Renal cortical epithelial cell (primary cell): Measurements from ENCODE around the gene RPS21. TPM values are rescaled to one million over a fixed set of nuclear protein-coding genes. Genes with fewer than 3 reads are reported as not detected.
"Not testable (repeated sequence)": the region's sequence is repeated elsewhere in the genome, so short reads cannot be mapped to it uniquely, and the experiment has no call there.

ENCODE experiments used
- DNase-seq: peaks from one replicate; pipeline ENCODE4 v3.0.0-alpha.2; 2011; ENCODE audit warnings: low read depth
- total RNA-seq: library from RNA; depleted of rRNA; stranded (reverse); fragments of >200 nt; gene quantifications from 2 replicates; pipeline ENCODE4 v1.2.3, GENCODE V29; 2014

The RPS21 gene
- total RNA-seq, 1 donor from 2014 or later = 170 TPM

GRCh38 chr20:62425281-62426058 lies 38.6 kb downstream of the RPS21 start:
- no peak for DNase-seq

- DNase-seq = not testable (repeated sequence)
These were observed 39.1 kb downstream of the RPS21 start for GRCh38 chr20:62426059-62426348.

- DNase-seq = no peak
These were observed 39.8 kb downstream of the RPS21 start for GRCh38 chr20:62426699-62427131.

- DNase-seq = peak; percentile 32
These were observed 40.5 kb downstream of the RPS21 start, which contains the start of gene RBBP8NL for GRCh38 chr20:62427172-62428001. Gene RBBP8NL, minus strand, starts transcription at chr20:62427539. Its CDS starts 7,892 bp downstream, at chr20:62419647.

GRCh38 chr20:62428002-62428372 lies 41.1 kb downstream of the RPS21 start:
- no peak for DNase-seq

- no peak for DNase-seq
These were observed 41.7 kb downstream of the RPS21 start for GRCh38 chr20:62428396-62429295.

GRCh38 chr20:62429455-62430310 lies 42.8 kb downstream of the RPS21 start:
- DNase-seq = no peak

- DNase-seq = no peak
These were observed 43.5 kb downstream of the RPS21 start for GRCh38 chr20:62430311-62430853.

- no peak for DNase-seq
These were observed 44.1 kb downstream of the RPS21 start for GRCh38 chr20:62430866-62431447.

GRCh38 chr20:62433658-62434497 lies 47.0 kb downstream of the RPS21 start:
- no peak for DNase-seq

- DNase-seq = no peak
These were observed 49.8 kb downstream of the RPS21 start for GRCh38 chr20:62436692-62437091.

GRCh38 chr20:62437496-62437895 lies 50.6 kb downstream of the RPS21 start:
- DNase-seq = no peak

- DNase-seq = no peak
These were observed 51.0 kb downstream of the RPS21 start for GRCh38 chr20:62437927-62438326.

Other genes with a start within 250 kb of the RPS21 start
- gene PSMA7, start 243.7 kb upstream of the RPS21 start, total RNA-seq = 356 and 449 TPM in 2 replicates
- 10.2 and 21.8 TPM in 2 replicates for gene SS18L1, start 243.3 kb upstream of the RPS21 start, total RNA-seq
- 21.7 and 25.2 TPM in 2 replicates for gene MTG2, start 204.1 kb upstream of the RPS21 start, total RNA-seq
- gene HRH3, start 166.8 kb upstream of the RPS21 start, total RNA-seq = not detected in 2 replicates
- 41.9 and 42.7 TPM in 2 replicates for gene OSBPL2, start 148.6 kb upstream of the RPS21 start, total RNA-seq
- gene ADRM1, start 84.1 kb upstream of the RPS21 start, total RNA-seq = 85.2 and 144 TPM in 2 replicates
- 58.5 and 299 TPM in 2 replicates for gene LAMA5, start 19.8 kb upstream of the RPS21 start, total RNA-seq
- gene CABLES2, start 20.2 kb downstream of the RPS21 start, total RNA-seq = 2.7 TPM in 1 of 2 replicates, not detected in the other
- gene RBBP8NL, start 40.4 kb downstream of the RPS21 start, total RNA-seq = not detected in 2 replicates
- gene GATA5, start 88.9 kb downstream of the RPS21 start, total RNA-seq = not detected in 2 replicates